ENCODE measurements around the gene DPM2.

DPM2 gene

DNA sequence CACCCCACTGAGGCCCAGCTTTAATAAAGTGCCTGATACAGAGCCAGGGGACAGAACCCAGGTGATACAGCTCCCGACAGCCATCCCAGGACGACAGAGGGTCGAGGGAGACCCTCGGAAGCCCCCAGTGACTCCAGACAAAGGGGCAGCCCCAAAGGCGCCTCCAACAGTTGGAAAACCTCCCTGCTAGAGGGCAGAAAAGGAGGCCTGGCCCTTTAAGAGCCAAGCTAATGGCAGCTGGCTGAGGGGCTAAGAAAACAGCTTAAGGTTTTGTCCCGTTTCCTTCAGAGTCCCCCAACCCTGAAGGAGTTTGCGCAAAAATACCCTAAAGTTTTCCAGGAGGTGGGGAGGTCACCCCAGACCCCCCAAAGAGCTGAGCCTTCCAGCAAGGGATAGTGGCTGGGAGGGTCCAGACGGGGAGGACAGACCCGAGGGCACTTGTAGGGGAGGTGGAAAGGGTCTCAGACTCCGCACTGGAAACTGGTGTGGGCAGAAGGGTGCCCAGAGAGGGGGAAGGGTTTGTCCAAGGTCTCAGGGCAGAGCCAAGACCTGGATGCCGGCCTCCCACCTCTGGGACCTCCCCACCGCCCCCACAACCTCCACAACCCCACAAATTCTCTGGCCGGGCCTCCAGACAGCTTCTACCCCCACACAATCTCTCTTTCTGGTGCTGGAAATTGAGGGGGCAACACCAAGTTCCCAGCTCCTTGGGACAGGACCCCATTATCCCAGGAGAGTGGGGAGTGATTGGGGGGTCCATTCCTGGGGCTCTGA lies 52.0 kb downstream of the DPM2 start:
- DNase-seq (ENCODE audit: low read depth), result no peak
- TF ChIP-seq, protein P1, sequence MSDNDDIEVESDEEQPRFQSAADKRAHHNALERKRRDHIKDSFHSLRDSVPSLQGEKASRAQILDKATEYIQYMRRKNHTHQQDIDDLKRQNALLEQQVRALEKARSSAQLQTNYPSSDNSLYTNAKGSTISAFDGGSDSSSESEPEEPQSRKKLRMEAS (IDR thresholded peaks at IDR 0.05; ENCODE audit: low read depth, low read length), result no peak
- TF ChIP-seq MYC (IDR thresholded peaks at IDR 0.05; ENCODE audit: low read depth, low read length) (no peak), POLR2A (IDR thresholded peaks at IDR 0.05; ENCODE audit: extremely low read depth, insufficient read length) (no peak)
- TF ChIP-seq, protein P2, sequence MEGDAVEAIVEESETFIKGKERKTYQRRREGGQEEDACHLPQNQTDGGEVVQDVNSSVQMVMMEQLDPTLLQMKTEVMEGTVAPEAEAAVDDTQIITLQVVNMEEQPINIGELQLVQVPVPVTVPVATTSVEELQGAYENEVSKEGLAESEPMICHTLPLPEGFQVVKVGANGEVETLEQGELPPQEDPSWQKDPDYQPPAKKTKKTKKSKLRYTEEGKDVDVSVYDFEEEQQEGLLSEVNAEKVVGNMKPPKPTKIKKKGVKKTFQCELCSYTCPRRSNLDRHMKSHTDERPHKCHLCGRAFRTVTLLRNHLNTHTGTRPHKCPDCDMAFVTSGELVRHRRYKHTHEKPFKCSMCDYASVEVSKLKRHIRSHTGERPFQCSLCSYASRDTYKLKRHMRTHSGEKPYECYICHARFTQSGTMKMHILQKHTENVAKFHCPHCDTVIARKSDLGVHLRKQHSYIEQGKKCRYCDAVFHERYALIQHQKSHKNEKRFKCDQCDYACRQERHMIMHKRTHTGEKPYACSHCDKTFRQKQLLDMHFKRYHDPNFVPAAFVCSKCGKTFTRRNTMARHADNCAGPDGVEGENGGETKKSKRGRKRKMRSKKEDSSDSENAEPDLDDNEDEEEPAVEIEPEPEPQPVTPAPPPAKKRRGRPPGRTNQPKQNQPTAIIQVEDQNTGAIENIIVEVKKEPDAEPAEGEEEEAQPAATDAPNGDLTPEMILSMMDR (IDR thresholded peaks at IDR 0.05; ENCODE audit: low read depth, low read length), result no peak
- no peak overlapping the region for H3K4me3 ChIP-seq (ENCODE audit: low read depth, low read length)

Measured in NB4 (cell line).